HG02610 (cell line): ENCODE results near the gene ALMS1.
"Not testable (repeated sequence)": the region's sequence is repeated elsewhere in the genome, so short reads cannot be mapped to it uniquely, and the experiment has no call there.

Experiments used
- ATAC-seq: cut with Tn5 transposase; IDR thresholded peaks from one replicate; pipeline ENCODE4 v1.9.1; 2021; ENCODE audit warnings: mild to moderate bottlenecking, moderate library complexity; ENCODE audit not compliant: unreplicated experiment

The ALMS1 gene

GRCh38 chr2:73504850-73505249 is 119.2 kb downstream of the ALMS1 start:
- ATAC-seq = not testable (repeated sequence)

DNA sequence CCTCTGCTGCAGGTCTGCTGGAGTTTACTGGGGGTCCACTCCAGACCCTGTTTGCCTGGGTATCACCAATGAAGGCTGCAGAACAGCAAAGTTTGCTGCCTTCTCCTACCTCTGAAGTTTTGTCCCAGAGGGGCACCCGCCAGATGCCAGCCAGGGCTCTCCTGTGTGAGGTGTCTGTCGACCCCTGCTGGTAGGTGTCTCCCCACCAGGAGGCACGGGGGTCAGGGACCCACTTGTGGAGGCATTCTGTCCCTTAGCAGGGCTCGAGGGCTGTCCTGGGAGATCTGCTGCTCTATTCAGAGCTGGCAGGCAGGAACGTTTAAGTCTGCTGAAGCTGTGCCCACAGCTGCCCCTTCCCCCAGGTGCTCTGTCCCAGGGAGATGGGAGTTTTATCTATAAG is 124.8 kb downstream of the ALMS1 start:
- ATAC-seq = not testable (repeated sequence)

- ATAC-seq = no peak
Observed at GRCh38 chr2:73516033-73516432, 130.4 kb downstream of the ALMS1 start.

GRCh38 chr2:73528688-73529087 is 143.1 kb downstream of the ALMS1 start:
- no peak for ATAC-seq

- not testable (repeated sequence) for ATAC-seq
Observed at GRCh38 chr2:73530773-73531172, 145.1 kb downstream of the ALMS1 start.

- ATAC-seq = no peak
Observed at GRCh38 chr2:73532381-73532780, 146.7 kb downstream of the ALMS1 start.

DNA sequence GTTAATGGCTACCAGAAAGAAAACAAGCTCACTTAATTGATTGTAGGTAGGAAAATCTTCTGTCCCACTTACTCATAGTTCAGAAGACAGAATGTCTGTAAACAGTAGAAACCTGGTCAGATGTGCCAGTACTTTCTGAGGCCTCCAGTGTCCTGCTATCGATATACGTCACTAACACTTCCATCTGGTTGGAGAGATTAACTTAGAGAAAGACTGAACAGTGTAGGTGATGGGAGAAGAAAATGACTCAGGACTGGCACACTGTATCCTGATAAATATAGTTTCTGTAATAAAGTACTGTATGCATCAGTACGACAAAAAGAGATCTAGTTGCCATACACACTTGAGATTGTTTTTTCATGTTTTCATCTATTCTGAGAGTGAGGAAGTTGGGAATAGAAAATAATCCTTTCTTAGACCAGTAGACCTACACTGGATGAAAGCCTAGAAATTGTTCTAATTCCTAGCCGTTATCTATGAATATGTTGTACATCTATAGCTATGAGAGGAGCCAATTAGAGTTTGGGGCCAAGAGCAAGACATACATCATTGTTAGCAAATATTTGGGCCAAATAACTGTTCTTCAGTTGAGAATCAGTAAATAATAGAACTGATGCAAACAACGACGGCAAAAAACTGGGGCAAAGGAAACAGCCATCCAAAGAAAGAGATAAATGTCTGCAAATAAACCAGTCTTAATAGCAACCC is 150.7 kb downstream of the ALMS1 start:
- ATAC-seq = no peak

- ATAC-seq = not testable (repeated sequence)
Observed at GRCh38 chr2:73560875-73561274, 175.2 kb downstream of the ALMS1 start.

GRCh38 chr2:73561422-73561821 is 175.8 kb downstream of the ALMS1 start:
- no peak for ATAC-seq

GRCh38 chr2:73564986-73565385 is 179.3 kb downstream of the ALMS1 start:
- no peak for ATAC-seq

- ATAC-seq = no peak
Observed at GRCh38 chr2:73566288-73566878, 180.7 kb downstream of the ALMS1 start.

DNA sequence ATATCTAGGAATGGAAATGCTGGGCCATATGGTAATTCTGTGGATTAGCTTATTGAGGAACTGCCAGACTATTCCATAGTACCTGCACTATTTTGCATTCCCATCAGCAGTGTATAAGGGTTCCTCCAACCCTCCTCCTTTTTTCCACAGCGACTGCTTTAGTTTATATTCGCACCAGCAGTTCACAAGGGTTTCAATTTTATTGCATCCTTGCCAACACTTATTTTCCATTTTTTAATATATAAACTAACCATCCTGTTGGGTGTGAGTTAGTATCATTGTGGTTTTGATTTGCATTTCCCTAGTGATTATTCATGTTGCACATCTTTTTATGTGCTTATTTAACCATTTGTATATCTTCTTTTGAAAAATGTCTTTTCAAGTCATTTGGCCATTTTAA is 189.6 kb downstream of the ALMS1 start:
- ATAC-seq = no peak

- ATAC-seq = no peak
Observed at GRCh38 chr2:73582364-73582763, 196.7 kb downstream of the ALMS1 start.

DNA sequence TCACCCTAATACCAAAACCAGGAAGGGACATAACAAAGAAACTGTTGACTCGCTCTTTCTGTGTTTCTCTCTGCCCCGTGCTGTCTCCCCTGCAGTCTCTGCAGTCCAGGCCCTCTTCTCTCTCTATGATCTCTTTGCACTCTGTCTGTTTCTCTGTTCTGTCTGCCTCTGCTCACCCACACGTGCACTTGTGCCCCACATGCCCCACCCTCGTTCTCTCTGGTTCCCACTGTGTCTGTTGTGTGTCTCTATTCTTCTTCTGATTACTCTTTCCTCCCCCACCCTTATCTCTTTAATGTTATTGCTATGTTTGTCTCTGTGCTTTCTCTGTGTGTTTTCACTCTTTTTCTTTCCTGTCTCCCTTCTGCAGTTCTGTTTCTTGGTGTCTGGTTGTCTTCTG is 202.5 kb downstream of the ALMS1 start:
- ATAC-seq = no peak

DNA sequence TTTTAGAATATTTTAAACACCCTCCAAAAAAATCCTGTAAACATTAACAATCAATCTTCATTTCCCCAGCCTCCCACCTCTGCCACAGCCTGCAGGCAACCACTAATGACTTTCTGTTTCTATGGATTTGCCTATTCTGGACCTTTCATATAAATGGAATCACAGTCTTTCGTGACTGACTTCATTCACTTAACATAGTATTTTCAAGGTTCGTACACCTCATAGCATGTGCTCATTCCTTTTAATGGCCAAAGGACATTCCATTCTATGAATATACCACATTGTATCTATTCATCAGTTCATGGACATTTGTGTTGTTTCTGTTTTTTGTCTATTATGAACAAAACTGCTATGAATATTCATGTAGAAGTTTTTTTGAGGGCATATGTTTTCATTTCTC is 208.0 kb downstream of the ALMS1 start:
- no peak for ATAC-seq

DNA sequence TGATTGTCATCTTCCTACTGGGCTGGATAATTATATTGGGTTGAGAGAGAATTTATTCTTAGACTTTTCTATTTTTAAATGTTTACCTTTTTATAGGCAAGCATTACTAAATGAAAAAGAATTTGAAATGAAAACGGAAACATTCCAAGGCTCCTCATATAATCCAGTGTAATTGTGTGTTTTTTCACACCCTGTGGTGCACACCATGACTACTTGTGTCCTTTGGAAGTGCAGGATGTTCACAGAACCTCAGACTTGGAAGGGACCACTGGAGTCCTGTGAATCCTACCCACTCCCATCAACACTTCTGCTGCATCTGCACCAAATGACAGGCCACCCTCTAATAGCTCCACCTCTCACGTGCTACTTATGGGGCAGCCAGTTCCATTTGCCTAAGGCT is 208.6 kb downstream of the ALMS1 start:
- no peak for ATAC-seq

GRCh38 chr2:73601780-73602179 is 216.1 kb downstream of the ALMS1 start:
- no peak for ATAC-seq

- peak; percentile 92 for ATAC-seq
Observed at GRCh38 chr2:73603099-73603588, 217.5 kb downstream of the ALMS1 start.

GRCh38 chr2:73604589-73604988 is 219.0 kb downstream of the ALMS1 start:
- not testable (repeated sequence) for ATAC-seq

DNA sequence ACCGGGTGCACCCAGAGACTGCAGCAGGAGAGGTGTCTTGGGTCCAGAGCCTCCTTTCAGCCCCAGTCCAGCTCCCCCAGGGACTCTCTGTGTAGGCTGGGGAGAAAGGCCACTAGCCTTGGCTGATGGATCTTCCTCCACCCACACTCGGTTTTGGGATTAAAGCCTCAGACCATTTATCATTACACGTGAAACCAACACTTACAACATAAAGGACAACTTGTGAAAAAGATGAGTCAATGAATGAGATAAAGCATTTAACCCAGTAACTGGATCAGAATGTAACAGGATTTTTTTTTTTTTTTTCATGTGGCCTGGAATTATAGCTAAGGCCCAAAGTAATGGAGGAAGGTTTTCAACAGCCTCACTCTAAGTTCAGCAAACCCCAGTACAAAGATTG is 224.5 kb downstream of the ALMS1 start:
- no peak for ATAC-seq

GRCh38 chr2:73611193-73611592 is 225.6 kb downstream of the ALMS1 start:
- no peak for ATAC-seq

DNA sequence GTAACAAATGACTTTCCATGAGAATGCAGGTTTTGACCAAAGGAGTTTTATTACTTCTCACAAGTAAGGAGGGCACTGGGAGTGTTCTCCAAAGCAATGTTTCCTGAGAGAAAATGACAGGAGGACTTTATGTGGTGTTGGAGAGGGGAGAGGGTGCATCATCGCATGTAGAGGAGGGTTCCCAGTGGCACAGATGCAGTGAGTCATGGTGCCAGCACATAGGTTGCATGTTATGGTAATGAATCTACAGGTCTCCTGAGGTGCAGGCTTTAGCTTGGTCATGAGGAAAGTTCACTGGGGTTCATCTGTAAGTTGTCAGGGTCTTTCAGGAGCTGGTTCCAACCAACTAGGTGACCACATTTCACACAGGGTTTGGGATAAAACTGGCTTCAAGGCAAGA is 226.2 kb downstream of the ALMS1 start:
- ATAC-seq = no peak

DNA sequence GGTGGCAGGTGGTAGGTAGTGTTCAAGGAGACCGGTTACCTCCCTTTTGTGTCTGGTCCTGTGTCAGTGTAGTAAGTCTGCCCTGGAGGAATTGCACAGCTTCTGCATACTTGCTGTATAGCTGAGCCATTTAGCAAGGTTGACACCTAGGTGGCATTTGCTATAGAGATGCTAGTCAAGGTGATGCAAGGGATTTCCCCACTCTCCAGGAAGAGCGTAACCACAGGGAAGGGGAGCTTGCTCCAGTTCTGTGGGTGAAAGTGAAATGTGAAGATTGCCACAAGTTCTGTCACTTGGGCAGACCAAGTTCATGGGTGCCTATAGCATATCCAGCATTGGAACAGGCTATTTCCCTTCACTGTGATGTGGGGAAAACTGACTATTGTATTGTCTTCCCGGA is 228.5 kb downstream of the ALMS1 start:
- peak; percentile 75 for ATAC-seq
